ENCODE measurements around the gene SLC38A5. TPM values are rescaled to one million over a fixed set of nuclear protein-coding genes. Genes with fewer than 3 reads are reported as not detected.

SLC38A5 gene
- total and polyA plus RNA-seq, 7 donors: 1.9 to 68.4 (median 3.9) TPM

GRCh38 chrX:48480583-48480982 is 10.5 kb upstream of the SLC38A5 start:
- H3K27me3 ChIP-seq: no peaks in the 10 kb centered on the region
- no peaks in the 10 kb centered on the region for H3K9me3 ChIP-seq
- no peak overlapping the region for H3K27ac ChIP-seq
- peaks cover 0 to 22% (median 1%) of the 10 kb centered on the region in 4 donors for H3K36me3 ChIP-seq
- no peak overlapping the region for H3K4me3 ChIP-seq
- 90 to 96% methylated on average over 3 of the region's 3 CpGs for WGBS, 2 donors
- peaks cover 0 to 6% (median 0%) of the 10 kb centered on the region in 4 donors for H3K4me1 ChIP-seq
- intact Hi-C loops (cut with DNase I): no loop called here
- DNase-seq: no peak
- TF ChIP-seq CTCF (IDR thresholded peaks at IDR 0.05) (no peak), POLR2A (IDR thresholded peaks at IDR 0.05) (no peak), POLR2AphosphoS5 (IDR thresholded peaks at IDR 0.05) (no peak), EP300 (IDR thresholded peaks at IDR 0.05) (no peak)

- H3K36me3 ChIP-seq: peaks cover 0 to 22% (median 1%) of the 10 kb centered on the region in 4 donors
- no peak for TF ChIP-seq EP300 (IDR thresholded peaks at IDR 0.05)
- TF ChIP-seq POLR2A (IDR thresholded peaks at IDR 0.05): no peak
- no peak for TF ChIP-seq CTCF (IDR thresholded peaks at IDR 0.05)
- TF ChIP-seq POLR2AphosphoS5 (IDR thresholded peaks at IDR 0.05): no peak
- H3K27ac ChIP-seq: no peak overlapping the region
- H3K4me1 ChIP-seq: peaks cover 0 to 10% (median 2%) of the 10 kb centered on the region in 4 donors
- no peak for DNase-seq
- H3K27me3 ChIP-seq: no peaks in the 10 kb centered on the region
- intact Hi-C loops (cut with DNase I): no loop called here
- H3K4me3 ChIP-seq: no peak overlapping the region
- H3K9me3 ChIP-seq: no peaks in the 10 kb centered on the region
- 88 to 94% methylated on average over 3 of the region's 3 CpGs for WGBS, 2 donors
Observed at GRCh38 chrX:48480142-48480541, 10.1 kb upstream of the SLC38A5 start.

GRCh38 chrX:48478806-48479205 is 8.7 kb upstream of the SLC38A5 start:
- TF ChIP-seq POLR2A (IDR thresholded peaks at IDR 0.05) (no peak), CTCF (IDR thresholded peaks at IDR 0.05) (no peak), POLR2AphosphoS5 (IDR thresholded peaks at IDR 0.05) (no peak), EP300 (IDR thresholded peaks at IDR 0.05) (no peak)
- Histone ChIP-seq H3K36me3 (peaks cover 0 to 22% (median 1%) of the 10 kb centered on the region in 4 donors), H3K4me3 (no peak overlapping the region), H3K4me1 (peaks cover 0 to 11% (median 4%) of the 10 kb centered on the region in 4 donors), H3K9me3 (no peaks in the 10 kb centered on the region), H3K27me3 (no peaks in the 10 kb centered on the region), H3K27ac (no peak overlapping the region)
- 93 to 99% methylated on average over 5 of the region's 5 CpGs for WGBS, 2 donors
- intact Hi-C loops (cut with DNase I): loop anchor here (10.0 kb wide), 1 partner anchor 404 kb away; the partner anchor contains the start of gene ZNF630
- no peak for DNase-seq

GRCh38 chrX:48477960-48478755 is 8.1 kb upstream of the SLC38A5 start:
- DNase-seq: no peak
- no peaks in the 10 kb centered on the region for H3K9me3 ChIP-seq
- no peaks in the 10 kb centered on the region for H3K27me3 ChIP-seq
- no peak overlapping the region for H3K4me3 ChIP-seq
- no peak overlapping the region for H3K27ac ChIP-seq
- H3K4me1 ChIP-seq: peaks cover 0 to 11% (median 4%) of the 10 kb centered on the region in 4 donors
- H3K36me3 ChIP-seq: peaks cover 0 to 16% (median 1%) of the 10 kb centered on the region in 4 donors
- intact Hi-C loops (cut with DNase I): loop anchor here (2.0 to 10.0 kb wide), 2 partner anchors 31 to 403 kb away; partner anchors contain the start of genes PORCN and ZNF630
- 94 to 95% methylated on average over 19 of the region's 19 CpGs for WGBS, 2 donors
- TF ChIP-seq POLR2A (IDR thresholded peaks at IDR 0.05) (no peak), POLR2AphosphoS5 (IDR thresholded peaks at IDR 0.05) (no peak), CTCF (IDR thresholded peaks at IDR 0.05) (no peak), EP300 (IDR thresholded peaks at IDR 0.05) (no peak)
